ENCODE measurements around the gene MRPL17.

- TF ChIP-seq CTCF (IDR thresholded peaks at IDR 0.05; ENCODE audit: low read depth, low read length): no peak
- no peak for TF ChIP-seq EZH2phosphoT487 (IDR thresholded peaks at IDR 0.05; ENCODE audit: low read depth)
Observed at GRCh38 chr11:6663794-6664469, 19.2 kb downstream of the MRPL17 start.

Data from OCI-LY3 (cell line).